RWPE2 (cell line): ENCODE data around the gene TMEM203.

Experiments
- ATAC-seq: fragments of 200-7000 bp; cut with Tn5 transposase; 3 replicates; pipeline ENCODE4 v1.9.1; 2021; ENCODE audit warnings: low read depth
- DNase-seq: peaks from one replicate; pipeline ENCODE4 v3.0.0-alpha.2; 2020; ENCODE audit warnings: low spot score
- H3K27ac ChIP-seq: fragments of 450-650 bp; 2 replicates; pipeline ENCODE4 v1.5.1; 2017; ENCODE audit warnings: mild to moderate bottlenecking; ENCODE audit not compliant: poor library complexity, severe bottlenecking
- H3K27me3 ChIP-seq: fragments of 250-450 bp; sonication (Bioruptor Pico); 2 replicates; pipeline ENCODE4 v1.5.1; 2021; ENCODE audit warnings: mild to moderate bottlenecking, moderate library complexity; ENCODE audit not compliant: insufficient read depth, poor library complexity, severe bottlenecking
- H3K36me3 ChIP-seq: fragments of 250-450 bp; sonication (Bioruptor Pico); 2 replicates; pipeline ENCODE4 v1.5.1; 2020; ENCODE audit warnings: low read depth, mild to moderate bottlenecking, moderate library complexity
- H3K4me1 ChIP-seq: fragments of 250-450 bp; sonication (Bioruptor Pico); 2 replicates; pipeline ENCODE4 v1.5.1; 2021; ENCODE audit warnings: mild to moderate bottlenecking, moderate library complexity; ENCODE audit not compliant: insufficient read depth, poor library complexity, severe bottlenecking
- H3K4me3 ChIP-seq: fragments of 250-450 bp; sonication (Bioruptor Pico); 2 replicates; pipeline ENCODE4 v1.5.1; 2021; ENCODE audit warnings: mild to moderate bottlenecking, moderate library complexity; ENCODE audit not compliant: severe bottlenecking
- H3K9me3 ChIP-seq: fragments of 250-450 bp; sonication (Bioruptor Pico); 2 replicates; pipeline ENCODE4 v1.5.1; 2021; ENCODE audit warnings: mild to moderate bottlenecking, moderate library complexity; ENCODE audit not compliant: severe bottlenecking
- CTCF ChIP-seq: fragments of 450-650 bp; IDR thresholded peaks from one replicate; pipeline ENCODE4 v1.5.1; 2017; ENCODE audit warnings: mild to moderate bottlenecking, moderate library complexity; ENCODE audit not compliant: poor library complexity, severe bottlenecking

Gene TMEM203

GRCh38 chr9:137190315-137190856 is 15.1 kb downstream of the TMEM203 start:
- no peak for TF ChIP-seq CTCF
- DNase-seq (no peak), ATAC-seq (no peak)
- Histone ChIP-seq H3K4me1 (peaks cover 14% of the 10 kb centered on the region), H3K4me3 (no peak overlapping the region), H3K27me3 (no peaks in the 10 kb centered on the region), H3K9me3 (no peaks in the 10 kb centered on the region), H3K36me3 (peaks cover 20% of the 10 kb centered on the region), H3K27ac (no peak overlapping the region)

GRCh38 chr9:137189297-137190295 is 15.9 kb downstream of the TMEM203 start:
- DNase-seq (no peak), ATAC-seq (peak; percentile 13)
- Histone ChIP-seq H3K36me3 (peaks cover 20% of the 10 kb centered on the region), H3K4me3 (peak overlapping the region; percentile 52), H3K27me3 (no peaks in the 10 kb centered on the region), H3K4me1 (peaks cover 6% of the 10 kb centered on the region), H3K9me3 (no peaks in the 10 kb centered on the region), H3K27ac (peak overlapping the region; percentile 73)
- no peak for TF ChIP-seq CTCF

DNA sequence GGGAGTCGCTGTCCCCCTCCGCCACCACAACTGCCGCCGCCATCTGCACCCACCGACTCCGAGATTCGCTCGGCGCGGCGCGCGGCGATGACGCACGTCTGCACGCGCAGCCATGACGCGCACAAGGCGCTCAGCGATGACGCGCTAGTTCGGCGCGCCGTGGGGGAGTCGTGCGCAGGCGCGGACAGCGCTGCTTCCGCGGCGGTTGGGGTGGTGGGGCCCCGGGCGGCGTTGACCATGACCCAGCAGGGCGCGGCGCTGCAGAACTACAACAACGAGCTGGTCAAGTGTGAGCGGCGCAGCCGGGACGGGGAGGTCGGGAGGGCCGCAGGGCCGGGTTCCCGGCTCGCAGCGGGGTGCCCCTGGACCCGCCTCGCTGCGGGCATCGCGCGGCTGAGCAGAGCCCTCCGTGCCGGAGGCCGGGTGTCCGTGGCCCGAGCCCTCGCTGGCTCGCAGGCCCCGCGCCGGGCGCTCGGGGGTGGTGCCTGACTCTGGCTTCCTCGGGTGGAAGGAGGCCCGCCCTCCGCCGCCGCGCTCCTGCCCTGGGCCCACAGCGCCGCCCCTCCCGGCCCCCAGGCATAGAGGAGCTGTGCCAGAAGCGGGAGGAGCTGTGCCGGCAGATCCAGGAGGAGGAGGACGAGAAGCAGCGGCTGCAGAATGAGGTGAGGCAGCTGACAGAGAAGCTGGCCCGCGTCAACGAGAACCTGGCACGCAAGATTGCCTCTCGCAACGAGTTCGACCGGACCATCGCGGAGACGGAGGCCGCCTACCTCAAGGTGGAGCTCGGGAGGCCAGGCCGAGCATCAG is 16.8 kb downstream of the TMEM203 start, which contains the start of the genes ANAPC2 and SSNA1:
TSS of gene ANAPC2 (minus strand) at position 71 of the 807 bp plus-strand sequence. CDS start at position 43, 28 bp downstream.
TSS of gene SSNA1 (plus strand) at position 187 of the 807 bp plus-strand sequence. CDS start at position 238, 51 bp downstream.
- ATAC-seq (peak; percentile 74), DNase-seq (peak; percentile 88)
- no peaks in the 10 kb centered on the region for H3K27me3 ChIP-seq
- peaks cover 5% of the 10 kb centered on the region for H3K4me1 ChIP-seq
- peaks cover 20% of the 10 kb centered on the region for H3K36me3 ChIP-seq
- peak; percentile 72 for TF ChIP-seq CTCF
- peak within 1 kb of the TSS; percentile 52 for H3K4me3 ChIP-seq
- no peaks in the 10 kb centered on the region for H3K9me3 ChIP-seq
- peak within 1 kb of the TSS; percentile 73 for H3K27ac ChIP-seq

GRCh38 chr9:137188086-137188489 is 17.4 kb downstream of the TMEM203 start:
- Histone ChIP-seq H3K9me3 (no peaks in the 10 kb centered on the region), H3K27ac (peak overlapping the region; percentile 73), H3K4me3 (peak overlapping the region; percentile 52), H3K4me1 (peaks cover 5% of the 10 kb centered on the region), H3K36me3 (peaks cover 23% of the 10 kb centered on the region), H3K27me3 (no peaks in the 10 kb centered on the region)
- peak; percentile 5 for ATAC-seq
- no peak for TF ChIP-seq CTCF
- DNase-seq = no peak
